H1 (cell line): ENCODE results near the gene PIK3R6. TPM values are rescaled to one million over a fixed set of nuclear protein-coding genes. Genes with fewer than 3 reads are reported as not detected.

Experiments used
- CBX5 ChIP-seq: fragments of 300-800, 300-1000 bp; sonication (generic); IDR thresholded peaks from 2 replicates; pipeline ENCODE4 v1.7.1; 2016; ENCODE audit warnings: antibody characterized with exemption, low read length, low read depth
- JUND ChIP-seq: IDR thresholded peaks from 2 replicates; pipeline ENCODE4 v1.6.1; 2011; ENCODE audit warnings: mild to moderate bottlenecking, improper control_type of control experiment, low read length
- KDM5A ChIP-seq: fragments of 200-600 bp; IDR thresholded peaks from 2 replicates; pipeline ENCODE4 v1.7.1; 2012; ENCODE audit warnings: mild to moderate bottlenecking, low read length, inconsistent platforms, mixed read lengths
- NRF1 ChIP-seq: IDR thresholded peaks from 2 replicates; pipeline ENCODE4 v1.6.1; 2011; ENCODE audit warnings: mild to moderate bottlenecking, low read depth, low read length, improper control_type of control experiment
- POLR2A ChIP-seq, 2 experiments: IDR thresholded peaks; 1 replicate in 1 of 2; 2 replicates in 1 of 2; pipeline ENCODE4 v1.6.1; 2011; ENCODE audit warnings: low read depth in 2 of 2, low read length in 2 of 2, mild to moderate bottlenecking in 2 of 2; ENCODE audit errors: control extremely low read depth in 1 of 2
- POLR2AphosphoS5 ChIP-seq: IDR thresholded peaks from 2 replicates; pipeline ENCODE4 v1.6.1; 2011; ENCODE audit warnings: low read depth, low read length
- RFX5 ChIP-seq: IDR thresholded peaks from 2 replicates; pipeline ENCODE4 v1.6.1; 2011; ENCODE audit warnings: low read depth, low read length, improper control_type of control experiment, borderline replicate concordance
- SAP30 ChIP-seq: fragments of 300-600 bp; sonication (generic); IDR thresholded peaks from 2 replicates; pipeline ENCODE4 v1.7.1; 2012; ENCODE audit warnings: low read length, moderate library complexity, mild to moderate bottlenecking, inconsistent platforms; ENCODE audit not compliant: insufficient read depth, insufficient replicate concordance
- SUZ12 ChIP-seq: fragments of 200-600 bp; sonication (generic); IDR thresholded peaks from 2 replicates; pipeline ENCODE4 v1.6.1; 2012; ENCODE audit warnings: mild to moderate bottlenecking, inconsistent platforms, low read length, moderate library complexity, mixed read lengths
- polyA plus RNA-seq, 7 experiments: library from polyadenylated mRNA; depleted of rRNA in 3 of 7; stranded (reverse) in 5 of 7; unstranded in 2 of 7; fragments of >200 nt in 5 of 7; fragments of 200-250 nt in 2 of 7; gene quantifications; 1 replicate in 5 of 7; 2 replicates in 1 of 7; 4 replicates in 1 of 7; pipeline versions ENCODE4 v1.2.1 to v1.2.3, GENCODE V29; 2011 to 2013; ENCODE audit warnings: missing spikeins in 2 of 7, mixed read lengths in 2 of 7
- total RNA-seq: library from RNA; stranded (reverse); fragmentation: NEBNext Ultra II Directional; extraction: Animal tissue kit (Norgen Biotek cat#: 25700); gene quantifications from 2 replicates; pipeline ENCODE4 v1.2.1, GENCODE V29; 2021
- TF ChIP-seq, protein P1 (sequence below): fragments of 300-600 bp; sonication (generic); IDR thresholded peaks from 2 replicates; pipeline ENCODE4 v1.7.1; 2012; ENCODE audit warnings: low read length, moderate library complexity, mild to moderate bottlenecking, inconsistent platforms; ENCODE audit not compliant: insufficient replicate concordance
- TF ChIP-seq, protein P2 (sequence below): IDR thresholded peaks from 2 replicates; pipeline ENCODE4 v1.6.1; 2011; ENCODE audit warnings: low read length, improper control_type of control experiment

Gene PIK3R6
- total and polyA plus RNA-seq, 2 of the 8 experiments (the other 6 are each of a cell fraction or from before 2014, with no cell fraction given): 0.24 to 1.2 TPM

DNA sequence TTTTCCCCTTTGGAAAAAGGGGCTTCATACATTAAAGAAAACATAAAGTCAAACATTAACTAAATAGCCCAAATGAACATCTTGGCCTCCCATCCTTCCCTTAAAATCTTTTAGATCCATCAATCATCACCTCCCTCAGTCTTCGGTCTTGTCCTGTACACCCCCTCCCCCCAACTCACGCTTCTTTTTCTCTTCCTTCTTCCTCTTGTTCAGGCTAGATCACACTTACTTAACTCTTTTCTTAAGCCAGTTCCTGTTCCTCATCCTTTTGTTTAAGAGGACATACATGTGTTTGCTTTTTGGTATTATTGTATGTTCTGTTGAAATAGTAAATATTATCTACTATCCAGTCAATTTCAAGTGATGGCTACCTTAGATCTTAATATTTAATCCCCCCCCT is 73.8 kb downstream of the PIK3R6 start (continued):
- TF ChIP-seq, protein P1, sequence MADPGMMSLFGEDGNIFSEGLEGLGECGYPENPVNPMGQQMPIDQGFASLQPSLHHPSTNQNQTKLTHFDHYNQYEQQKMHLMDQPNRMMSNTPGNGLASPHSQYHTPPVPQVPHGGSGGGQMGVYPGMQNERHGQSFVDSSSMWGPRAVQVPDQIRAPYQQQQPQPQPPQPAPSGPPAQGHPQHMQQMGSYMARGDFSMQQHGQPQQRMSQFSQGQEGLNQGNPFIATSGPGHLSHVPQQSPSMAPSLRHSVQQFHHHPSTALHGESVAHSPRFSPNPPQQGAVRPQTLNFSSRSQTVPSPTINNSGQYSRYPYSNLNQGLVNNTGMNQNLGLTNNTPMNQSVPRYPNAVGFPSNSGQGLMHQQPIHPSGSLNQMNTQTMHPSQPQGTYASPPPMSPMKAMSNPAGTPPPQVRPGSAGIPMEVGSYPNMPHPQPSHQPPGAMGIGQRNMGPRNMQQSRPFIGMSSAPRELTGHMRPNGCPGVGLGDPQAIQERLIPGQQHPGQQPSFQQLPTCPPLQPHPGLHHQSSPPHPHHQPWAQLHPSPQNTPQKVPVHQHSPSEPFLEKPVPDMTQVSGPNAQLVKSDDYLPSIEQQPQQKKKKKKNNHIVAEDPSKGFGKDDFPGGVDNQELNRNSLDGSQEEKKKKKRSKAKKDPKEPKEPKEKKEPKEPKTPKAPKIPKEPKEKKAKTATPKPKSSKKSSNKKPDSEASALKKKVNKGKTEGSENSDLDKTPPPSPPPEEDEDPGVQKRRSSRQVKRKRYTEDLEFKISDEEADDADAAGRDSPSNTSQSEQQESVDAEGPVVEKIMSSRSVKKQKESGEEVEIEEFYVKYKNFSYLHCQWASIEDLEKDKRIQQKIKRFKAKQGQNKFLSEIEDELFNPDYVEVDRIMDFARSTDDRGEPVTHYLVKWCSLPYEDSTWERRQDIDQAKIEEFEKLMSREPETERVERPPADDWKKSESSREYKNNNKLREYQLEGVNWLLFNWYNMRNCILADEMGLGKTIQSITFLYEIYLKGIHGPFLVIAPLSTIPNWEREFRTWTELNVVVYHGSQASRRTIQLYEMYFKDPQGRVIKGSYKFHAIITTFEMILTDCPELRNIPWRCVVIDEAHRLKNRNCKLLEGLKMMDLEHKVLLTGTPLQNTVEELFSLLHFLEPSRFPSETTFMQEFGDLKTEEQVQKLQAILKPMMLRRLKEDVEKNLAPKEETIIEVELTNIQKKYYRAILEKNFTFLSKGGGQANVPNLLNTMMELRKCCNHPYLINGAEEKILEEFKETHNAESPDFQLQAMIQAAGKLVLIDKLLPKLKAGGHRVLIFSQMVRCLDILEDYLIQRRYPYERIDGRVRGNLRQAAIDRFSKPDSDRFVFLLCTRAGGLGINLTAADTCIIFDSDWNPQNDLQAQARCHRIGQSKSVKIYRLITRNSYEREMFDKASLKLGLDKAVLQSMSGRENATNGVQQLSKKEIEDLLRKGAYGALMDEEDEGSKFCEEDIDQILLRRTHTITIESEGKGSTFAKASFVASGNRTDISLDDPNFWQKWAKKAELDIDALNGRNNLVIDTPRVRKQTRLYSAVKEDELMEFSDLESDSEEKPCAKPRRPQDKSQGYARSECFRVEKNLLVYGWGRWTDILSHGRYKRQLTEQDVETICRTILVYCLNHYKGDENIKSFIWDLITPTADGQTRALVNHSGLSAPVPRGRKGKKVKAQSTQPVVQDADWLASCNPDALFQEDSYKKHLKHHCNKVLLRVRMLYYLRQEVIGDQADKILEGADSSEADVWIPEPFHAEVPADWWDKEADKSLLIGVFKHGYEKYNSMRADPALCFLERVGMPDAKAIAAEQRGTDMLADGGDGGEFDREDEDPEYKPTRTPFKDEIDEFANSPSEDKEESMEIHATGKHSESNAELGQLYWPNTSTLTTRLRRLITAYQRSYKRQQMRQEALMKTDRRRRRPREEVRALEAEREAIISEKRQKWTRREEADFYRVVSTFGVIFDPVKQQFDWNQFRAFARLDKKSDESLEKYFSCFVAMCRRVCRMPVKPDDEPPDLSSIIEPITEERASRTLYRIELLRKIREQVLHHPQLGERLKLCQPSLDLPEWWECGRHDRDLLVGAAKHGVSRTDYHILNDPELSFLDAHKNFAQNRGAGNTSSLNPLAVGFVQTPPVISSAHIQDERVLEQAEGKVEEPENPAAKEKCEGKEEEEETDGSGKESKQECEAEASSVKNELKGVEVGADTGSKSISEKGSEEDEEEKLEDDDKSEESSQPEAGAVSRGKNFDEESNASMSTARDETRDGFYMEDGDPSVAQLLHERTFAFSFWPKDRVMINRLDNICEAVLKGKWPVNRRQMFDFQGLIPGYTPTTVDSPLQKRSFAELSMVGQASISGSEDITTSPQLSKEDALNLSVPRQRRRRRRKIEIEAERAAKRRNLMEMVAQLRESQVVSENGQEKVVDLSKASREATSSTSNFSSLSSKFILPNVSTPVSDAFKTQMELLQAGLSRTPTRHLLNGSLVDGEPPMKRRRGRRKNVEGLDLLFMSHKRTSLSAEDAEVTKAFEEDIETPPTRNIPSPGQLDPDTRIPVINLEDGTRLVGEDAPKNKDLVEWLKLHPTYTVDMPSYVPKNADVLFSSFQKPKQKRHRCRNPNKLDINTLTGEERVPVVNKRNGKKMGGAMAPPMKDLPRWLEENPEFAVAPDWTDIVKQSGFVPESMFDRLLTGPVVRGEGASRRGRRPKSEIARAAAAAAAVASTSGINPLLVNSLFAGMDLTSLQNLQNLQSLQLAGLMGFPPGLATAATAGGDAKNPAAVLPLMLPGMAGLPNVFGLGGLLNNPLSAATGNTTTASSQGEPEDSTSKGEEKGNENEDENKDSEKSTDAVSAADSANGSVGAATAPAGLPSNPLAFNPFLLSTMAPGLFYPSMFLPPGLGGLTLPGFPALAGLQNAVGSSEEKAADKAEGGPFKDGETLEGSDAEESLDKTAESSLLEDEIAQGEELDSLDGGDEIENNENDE: no peak
- no peak for TF ChIP-seq KDM5A
- no peak for TF ChIP-seq NRF1
- TF ChIP-seq RFX5: no peak
- no peak for TF ChIP-seq JUND
- TF ChIP-seq, protein P2, sequence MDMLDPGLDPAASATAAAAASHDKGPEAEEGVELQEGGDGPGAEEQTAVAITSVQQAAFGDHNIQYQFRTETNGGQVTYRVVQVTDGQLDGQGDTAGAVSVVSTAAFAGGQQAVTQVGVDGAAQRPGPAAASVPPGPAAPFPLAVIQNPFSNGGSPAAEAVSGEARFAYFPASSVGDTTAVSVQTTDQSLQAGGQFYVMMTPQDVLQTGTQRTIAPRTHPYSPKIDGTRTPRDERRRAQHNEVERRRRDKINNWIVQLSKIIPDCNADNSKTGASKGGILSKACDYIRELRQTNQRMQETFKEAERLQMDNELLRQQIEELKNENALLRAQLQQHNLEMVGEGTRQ: no peak
- TF ChIP-seq SAP30: no peak
- no peak for TF ChIP-seq CBX5
- TF ChIP-seq POLR2A (IDR thresholded peaks at IDR 0.05; ENCODE audit: control extremely low read depth in 1 of 2, low read depth in 2 of 2, low read length in 2 of 2): no peak
- no peak for TF ChIP-seq POLR2AphosphoS5
- TF ChIP-seq SUZ12: no peak
